Measurements from ENCODE around the gene SP3. TPM values are rescaled to one million over a fixed set of nuclear protein-coding genes. Genes with fewer than 3 reads are reported as not detected.

Gene SP3
- total RNA-seq, 4 donors from 2014 or later = 69.7 to 94.3 (median 87.6) TPM

DNA sequence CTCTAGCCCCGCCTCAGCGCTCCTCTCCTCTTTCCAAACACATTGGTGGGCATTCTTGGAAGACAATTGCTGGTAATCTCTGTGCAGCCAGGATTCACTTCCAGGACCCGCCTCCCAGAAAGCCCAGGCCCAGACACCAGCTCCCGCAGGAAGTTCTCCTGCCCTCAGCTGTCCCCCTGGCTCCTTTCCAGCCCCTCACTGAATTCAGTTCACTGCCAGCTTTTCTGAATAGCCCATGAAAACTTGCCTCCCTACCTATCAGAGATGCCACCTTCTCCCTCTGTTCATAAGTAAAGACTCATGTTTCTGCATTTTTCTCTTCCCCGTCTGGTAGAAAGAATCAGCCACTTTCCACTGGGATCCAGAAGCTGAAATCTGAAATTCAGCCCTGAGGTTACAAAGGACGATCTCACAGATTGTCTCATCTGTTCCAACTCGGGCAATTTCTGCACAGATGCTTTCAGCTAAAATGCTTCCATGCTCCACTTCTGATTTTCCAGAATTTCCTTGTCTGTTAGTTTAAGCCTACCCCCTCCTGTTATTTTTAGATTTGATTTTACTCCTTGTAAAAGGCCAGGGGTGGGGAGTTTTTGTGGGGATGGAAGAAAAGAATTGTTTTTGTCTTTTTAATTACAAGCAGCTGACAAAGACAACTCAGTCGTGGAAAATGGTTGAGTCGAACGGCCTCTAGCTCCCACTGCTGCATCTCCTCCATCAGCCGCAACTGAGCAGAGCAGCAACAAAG, 98.1 kb downstream of the SP3 start:
- H3K27ac ChIP-seq = no peak overlapping the region
- H3K9me3 ChIP-seq = no peaks in the 10 kb centered on the region
- TF ChIP-seq EP300 (IDR thresholded peaks at IDR 0.05) (no peak), POLR2A (IDR thresholded peaks at IDR 0.05) (no peak), POLR2AphosphoS5 (IDR thresholded peaks at IDR 0.05) (no peak)
- TF ChIP-seq, protein P1, sequence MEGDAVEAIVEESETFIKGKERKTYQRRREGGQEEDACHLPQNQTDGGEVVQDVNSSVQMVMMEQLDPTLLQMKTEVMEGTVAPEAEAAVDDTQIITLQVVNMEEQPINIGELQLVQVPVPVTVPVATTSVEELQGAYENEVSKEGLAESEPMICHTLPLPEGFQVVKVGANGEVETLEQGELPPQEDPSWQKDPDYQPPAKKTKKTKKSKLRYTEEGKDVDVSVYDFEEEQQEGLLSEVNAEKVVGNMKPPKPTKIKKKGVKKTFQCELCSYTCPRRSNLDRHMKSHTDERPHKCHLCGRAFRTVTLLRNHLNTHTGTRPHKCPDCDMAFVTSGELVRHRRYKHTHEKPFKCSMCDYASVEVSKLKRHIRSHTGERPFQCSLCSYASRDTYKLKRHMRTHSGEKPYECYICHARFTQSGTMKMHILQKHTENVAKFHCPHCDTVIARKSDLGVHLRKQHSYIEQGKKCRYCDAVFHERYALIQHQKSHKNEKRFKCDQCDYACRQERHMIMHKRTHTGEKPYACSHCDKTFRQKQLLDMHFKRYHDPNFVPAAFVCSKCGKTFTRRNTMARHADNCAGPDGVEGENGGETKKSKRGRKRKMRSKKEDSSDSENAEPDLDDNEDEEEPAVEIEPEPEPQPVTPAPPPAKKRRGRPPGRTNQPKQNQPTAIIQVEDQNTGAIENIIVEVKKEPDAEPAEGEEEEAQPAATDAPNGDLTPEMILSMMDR (IDR thresholded peaks at IDR 0.05) = no peak
- H3K27me3 ChIP-seq = peaks cover 5% of the 10 kb centered on the region
- no peaks in the 10 kb centered on the region for H3K36me3 ChIP-seq
- H3K4me3 ChIP-seq = no peak overlapping the region
- 52 to 57% methylated on average over 6 to 11 of the region's 11 CpGs for WGBS, 2 donors (ENCODE audit: low coverage in 1 of 2)
- H3K4me1 ChIP-seq = no peaks in the 10 kb centered on the region
- no peak for ATAC-seq

- ATAC-seq = no peak
- Histone ChIP-seq H3K9me3 (no peaks in the 10 kb centered on the region), H3K27ac (no peak overlapping the region), H3K36me3 (no peaks in the 10 kb centered on the region), H3K27me3 (peaks cover 5% of the 10 kb centered on the region), H3K4me3 (no peak overlapping the region), H3K4me1 (no peaks in the 10 kb centered on the region)
- 66 to 83% methylated on average over 5 to 12 of the region's 12 CpGs for WGBS, 2 donors (ENCODE audit: low coverage in 1 of 2)
- TF ChIP-seq EP300 (IDR thresholded peaks at IDR 0.05) = no peak
- TF ChIP-seq, protein P1 (IDR thresholded peaks at IDR 0.05) = no peak
- TF ChIP-seq POLR2A (IDR thresholded peaks at IDR 0.05) = no peak
- TF ChIP-seq POLR2AphosphoS5 (IDR thresholded peaks at IDR 0.05) = no peak
Measured at GRCh38 chr2:173865971-173866873, 99.0 kb downstream of the SP3 start.

GRCh38 chr2:173862612-173863217, 102.5 kb downstream of the SP3 start:
- H3K27ac ChIP-seq = no peak overlapping the region
- peak; percentile 48 for ATAC-seq
- no peaks in the 10 kb centered on the region for H3K36me3 ChIP-seq
- peaks cover 8% of the 10 kb centered on the region for H3K27me3 ChIP-seq
- no peaks in the 10 kb centered on the region for H3K4me1 ChIP-seq
- no peak overlapping the region for H3K4me3 ChIP-seq
- TF ChIP-seq POLR2AphosphoS5 (IDR thresholded peaks at IDR 0.05) (no peak), EP300 (IDR thresholded peaks at IDR 0.05) (no peak), POLR2A (IDR thresholded peaks at IDR 0.05) (no peak)
- TF ChIP-seq, protein P1 (IDR thresholded peaks at IDR 0.05) = no peak
- WGBS, 2 donors (ENCODE audit: low coverage in 1 of 2) = 56 to 57% methylated on average over 4 of the region's 4 CpGs
- H3K9me3 ChIP-seq = no peaks in the 10 kb centered on the region

DNA sequence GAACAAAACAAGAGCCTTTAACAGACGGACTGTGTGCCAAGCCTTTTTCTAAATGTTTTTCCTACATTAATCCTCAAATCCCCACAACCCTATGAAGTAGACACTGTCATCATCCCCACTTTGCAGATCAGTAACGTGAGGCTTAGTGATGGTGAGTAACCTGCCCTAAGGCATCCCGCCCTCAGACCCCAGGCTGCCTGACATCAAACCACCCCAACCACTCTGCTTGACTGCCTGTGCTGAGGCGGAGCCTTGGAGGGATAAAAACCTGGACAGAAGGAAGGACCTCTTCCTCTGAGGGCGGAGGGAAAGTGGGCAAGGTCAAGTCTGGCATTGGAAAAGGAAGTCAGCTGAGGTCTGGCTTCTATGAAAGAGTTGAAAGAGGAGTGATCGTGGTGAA, 104.6 kb downstream of the SP3 start:
- peaks cover 8% of the 10 kb centered on the region for H3K27me3 ChIP-seq
- TF ChIP-seq EP300 (IDR thresholded peaks at IDR 0.05) = no peak
- TF ChIP-seq, protein P1 (IDR thresholded peaks at IDR 0.05) = no peak
- TF ChIP-seq POLR2A (IDR thresholded peaks at IDR 0.05) = no peak
- TF ChIP-seq POLR2AphosphoS5 (IDR thresholded peaks at IDR 0.05) = no peak
- no peak overlapping the region for H3K4me3 ChIP-seq
- WGBS, 2 donors (ENCODE audit: low coverage in 1 of 2) = 75 to 85% methylated on average over 3 to 5 of the region's 6 CpGs
- no peak overlapping the region for H3K27ac ChIP-seq
- H3K9me3 ChIP-seq = no peaks in the 10 kb centered on the region
- no peaks in the 10 kb centered on the region for H3K36me3 ChIP-seq
- no peaks in the 10 kb centered on the region for H3K4me1 ChIP-seq
- ATAC-seq = no peak

Measured in gastroesophageal sphincter (tissue), 4 donors.